Osteoblast (primary cell): Measurements from ENCODE around the gene FAM83G. TPM values are rescaled to one million over a fixed set of nuclear protein-coding genes. Genes with fewer than 3 reads are reported as not detected.
"Not testable (repeated sequence)": the region's sequence is repeated elsewhere in the genome, so short reads cannot be mapped to it uniquely, and the experiment has no call there.

ENCODE experiments used
- DNase-seq: peaks from one replicate; pipeline ENCODE4 v3.0.0; 2011; ENCODE audit warnings: low spot score, mixed read lengths; ENCODE audit not compliant: insufficient read length; ENCODE audit errors: missing footprints
- H2AFZ ChIP-seq: 2 replicates; pipeline ENCODE4 v1.6.0; 2011; ENCODE audit warnings: mild to moderate bottlenecking, low read length
- H3K27ac ChIP-seq: 2 replicates; pipeline ENCODE4 v1.5.1; 2011; ENCODE audit warnings: mild to moderate bottlenecking, low read depth, low read length, moderate library complexity
- H3K27me3 ChIP-seq: 2 replicates; pipeline ENCODE4 v1.6.0; 2012; ENCODE audit warnings: mild to moderate bottlenecking, control low read depth, inconsistent platforms, low read length, moderate library complexity; ENCODE audit not compliant: insufficient read depth
- H3K36me3 ChIP-seq: 2 replicates; pipeline ENCODE4 v1.5.1; 2011; ENCODE audit warnings: mild to moderate bottlenecking, low read length, control low read depth, moderate library complexity; ENCODE audit not compliant: insufficient read depth
- H3K4me1 ChIP-seq: 2 replicates; pipeline ENCODE4 v1.5.1; 2011; ENCODE audit warnings: mild to moderate bottlenecking, low read length, control low read depth, moderate library complexity; ENCODE audit not compliant: insufficient read depth
- H3K4me2 ChIP-seq: 2 replicates; pipeline ENCODE4 v1.6.0; 2011; ENCODE audit warnings: mild to moderate bottlenecking, low read length; ENCODE audit not compliant: insufficient read depth
- H3K4me3 ChIP-seq: fragments of 200-600 bp; sonication (generic); 3 replicates; pipeline ENCODE4 v1.5.1; 2012; ENCODE audit warnings: mild to moderate bottlenecking, low read length, inconsistent platforms; ENCODE audit not compliant: insufficient read depth
- H3K79me2 ChIP-seq: 2 replicates; pipeline ENCODE4 v1.6.0; 2012; ENCODE audit warnings: mild to moderate bottlenecking, low read length, control low read depth, inconsistent platforms; ENCODE audit not compliant: insufficient read depth
- H3K9me3 ChIP-seq: 2 replicates; pipeline ENCODE4 v1.5.1; 2011; ENCODE audit warnings: low read depth, low read length, control low read depth
- H4K20me1 ChIP-seq: 2 replicates; pipeline ENCODE4 v1.6.0; 2012; ENCODE audit warnings: mild to moderate bottlenecking, low read length, control low read depth; ENCODE audit not compliant: insufficient read depth
- total RNA-seq: library from RNA; depleted of rRNA; stranded (reverse); fragments of >200 nt; gene quantifications from 2 replicates; pipeline ENCODE4 v1.2.3, GENCODE V29; 2012
- TF ChIP-seq, protein P1 (sequence below): IDR thresholded peaks from 2 replicates; pipeline ENCODE4 v1.5.1; 2011; ENCODE audit warnings: mild to moderate bottlenecking, low read depth, low read length, moderate library complexity; ENCODE audit errors: extremely low read depth

The FAM83G gene
- total RNA-seq, 1 donor = 11.6 TPM

DNA sequence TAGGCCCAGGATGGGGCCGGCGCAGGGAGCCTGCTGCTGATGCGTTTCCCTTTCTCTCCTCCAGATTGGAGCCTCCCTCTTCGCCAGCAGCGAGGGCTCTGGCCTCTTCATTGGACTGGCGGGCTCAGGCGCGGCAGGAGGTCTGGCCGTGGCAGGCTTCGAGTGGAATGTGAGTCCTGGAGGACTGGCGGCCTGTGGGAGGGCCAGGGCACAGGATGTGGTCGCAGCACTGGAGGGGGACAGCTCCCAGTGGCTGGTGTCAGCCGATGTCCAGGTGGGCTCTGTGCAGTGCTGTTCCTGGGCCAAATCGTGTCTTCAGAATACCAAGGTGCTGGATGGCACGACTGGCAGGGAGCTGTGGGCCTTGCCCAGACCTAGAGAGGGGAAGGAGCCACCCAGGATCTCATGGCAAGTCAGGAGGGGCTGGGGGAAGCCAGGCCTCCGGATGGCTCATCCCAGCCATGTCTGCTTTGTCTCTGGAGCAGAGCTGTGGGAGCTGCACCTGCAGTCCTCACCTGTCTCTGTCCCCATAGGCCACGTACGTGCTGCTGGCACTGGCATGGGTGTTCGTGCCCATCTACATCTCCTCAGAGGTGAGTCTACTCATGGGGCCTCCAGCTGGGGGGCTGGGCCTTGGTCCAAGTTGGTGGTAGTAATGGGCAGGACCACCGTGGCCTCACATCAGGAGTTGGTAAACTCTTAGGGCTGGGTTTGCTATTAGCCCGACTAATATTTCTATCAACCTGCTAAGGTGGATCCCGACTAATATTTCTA, 45.3 kb downstream of the FAM83G start:
- TF ChIP-seq, protein P1, sequence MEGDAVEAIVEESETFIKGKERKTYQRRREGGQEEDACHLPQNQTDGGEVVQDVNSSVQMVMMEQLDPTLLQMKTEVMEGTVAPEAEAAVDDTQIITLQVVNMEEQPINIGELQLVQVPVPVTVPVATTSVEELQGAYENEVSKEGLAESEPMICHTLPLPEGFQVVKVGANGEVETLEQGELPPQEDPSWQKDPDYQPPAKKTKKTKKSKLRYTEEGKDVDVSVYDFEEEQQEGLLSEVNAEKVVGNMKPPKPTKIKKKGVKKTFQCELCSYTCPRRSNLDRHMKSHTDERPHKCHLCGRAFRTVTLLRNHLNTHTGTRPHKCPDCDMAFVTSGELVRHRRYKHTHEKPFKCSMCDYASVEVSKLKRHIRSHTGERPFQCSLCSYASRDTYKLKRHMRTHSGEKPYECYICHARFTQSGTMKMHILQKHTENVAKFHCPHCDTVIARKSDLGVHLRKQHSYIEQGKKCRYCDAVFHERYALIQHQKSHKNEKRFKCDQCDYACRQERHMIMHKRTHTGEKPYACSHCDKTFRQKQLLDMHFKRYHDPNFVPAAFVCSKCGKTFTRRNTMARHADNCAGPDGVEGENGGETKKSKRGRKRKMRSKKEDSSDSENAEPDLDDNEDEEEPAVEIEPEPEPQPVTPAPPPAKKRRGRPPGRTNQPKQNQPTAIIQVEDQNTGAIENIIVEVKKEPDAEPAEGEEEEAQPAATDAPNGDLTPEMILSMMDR = no peak
- Histone ChIP-seq H3K9me3 (no peaks in the 10 kb centered on the region), H3K4me3 (no peak overlapping the region), H3K27me3 (no peaks in the 10 kb centered on the region), H3K4me1 (peaks cover 28% of the 10 kb centered on the region), H3K4me2 (no peak overlapping the region), H4K20me1 (no peaks in the 10 kb centered on the region), H3K36me3 (no peaks in the 10 kb centered on the region), H3K27ac (no peak overlapping the region), H2AFZ (no peak overlapping the region), H3K79me2 (no peaks in the 10 kb centered on the region)
- DNase-seq = peak; percentile 62

DNA sequence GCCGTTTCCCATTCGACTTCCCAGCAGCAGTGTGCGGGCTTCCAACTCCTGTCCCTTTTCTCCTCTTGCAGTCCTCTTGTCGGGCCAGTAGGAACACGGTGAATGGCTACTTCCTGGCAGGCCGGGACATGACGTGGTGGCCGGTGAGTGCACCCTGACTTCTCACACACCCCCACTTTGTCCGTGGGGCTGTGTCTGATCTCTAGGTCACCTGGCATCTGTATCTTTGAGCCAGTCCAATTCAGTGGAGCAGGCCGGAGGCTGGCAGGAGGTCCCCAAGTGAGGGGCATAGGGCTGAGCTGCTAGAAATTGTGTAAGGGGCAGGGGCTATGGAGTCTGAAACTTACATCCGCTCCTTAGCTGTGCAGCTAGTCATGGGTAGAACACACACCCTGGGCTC, 46.0 kb downstream of the FAM83G start:
- TF ChIP-seq, protein P1 = no peak
- H3K4me2 ChIP-seq = no peak overlapping the region

GRCh38 chr17:18957831-18958230, 46.7 kb downstream of the FAM83G start:
- Histone ChIP-seq H2AFZ (no peak overlapping the region), H4K20me1 (no peaks in the 10 kb centered on the region), H3K27me3 (no peaks in the 10 kb centered on the region), H3K79me2 (no peaks in the 10 kb centered on the region), H3K4me1 (peaks cover 19% of the 10 kb centered on the region), H3K9me3 (no peaks in the 10 kb centered on the region), H3K4me2 (no peak overlapping the region), H3K27ac (no peak overlapping the region), H3K4me3 (no peak overlapping the region), H3K36me3 (no peaks in the 10 kb centered on the region)
- TF ChIP-seq, protein P1 = no peak
- peak; percentile 50 for DNase-seq

More for the DNA sequence above, 46.0 kb downstream of the FAM83G start:
- Histone ChIP-seq H4K20me1 (no peaks in the 10 kb centered on the region), H2AFZ (no peak overlapping the region), H3K4me1 (peaks cover 27% of the 10 kb centered on the region), H3K27me3 (no peaks in the 10 kb centered on the region), H3K9me3 (no peaks in the 10 kb centered on the region), H3K79me2 (no peaks in the 10 kb centered on the region), H3K36me3 (no peaks in the 10 kb centered on the region), H3K27ac (no peak overlapping the region), H3K4me3 (no peak overlapping the region)
- no peak for DNase-seq

GRCh38 chr17:18956581-18956980, 48.0 kb downstream of the FAM83G start:
- no peaks in the 10 kb centered on the region for H3K79me2 ChIP-seq
- no peak overlapping the region for H3K4me3 ChIP-seq
- H3K27me3 ChIP-seq = no peaks in the 10 kb centered on the region
- no peak overlapping the region for H3K4me2 ChIP-seq
- H2AFZ ChIP-seq = no peak overlapping the region
- H3K36me3 ChIP-seq = no peaks in the 10 kb centered on the region
- H3K9me3 ChIP-seq = no peaks in the 10 kb centered on the region
- TF ChIP-seq, protein P1 = no peak
- DNase-seq = no peak
- no peaks in the 10 kb centered on the region for H4K20me1 ChIP-seq
- H3K27ac ChIP-seq = no peak overlapping the region
- peaks cover 8% of the 10 kb centered on the region for H3K4me1 ChIP-seq

DNA sequence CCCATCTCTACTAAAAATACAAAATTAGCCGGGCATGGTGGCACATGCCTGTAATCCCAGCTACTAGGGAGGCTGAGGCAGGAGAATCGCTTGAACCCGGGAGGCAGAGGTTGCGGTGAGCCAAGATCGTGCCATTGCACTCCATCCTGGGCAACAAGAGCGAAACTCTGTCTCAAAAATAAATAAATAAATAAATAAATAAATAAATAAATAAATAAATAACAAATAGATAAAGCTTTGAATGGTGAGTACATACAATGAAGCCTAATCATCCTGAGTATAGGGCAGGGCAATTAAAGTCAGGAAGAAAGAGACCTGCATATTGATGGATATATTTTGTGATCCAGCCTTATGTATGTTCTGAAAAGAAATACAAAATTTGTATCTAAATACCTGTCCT, 48.5 kb downstream of the FAM83G start:
- not testable (repeated sequence) for H3K36me3 ChIP-seq, H3K4me3 ChIP-seq, H4K20me1 ChIP-seq, DNase-seq, H3K27ac ChIP-seq, H3K4me1 ChIP-seq, H3K4me2 ChIP-seq, H3K79me2 ChIP-seq, H2AFZ ChIP-seq, H3K9me3 ChIP-seq, H3K27me3 ChIP-seq
